ENCODE measurements around the gene ARHGEF12. TPM values are rescaled to one million over a fixed set of nuclear protein-coding genes. Genes with fewer than 3 reads are reported as not detected.

The ARHGEF12 gene
- total RNA-seq, 1 experiment from 2014 or later = 20.8 TPM

DNA sequence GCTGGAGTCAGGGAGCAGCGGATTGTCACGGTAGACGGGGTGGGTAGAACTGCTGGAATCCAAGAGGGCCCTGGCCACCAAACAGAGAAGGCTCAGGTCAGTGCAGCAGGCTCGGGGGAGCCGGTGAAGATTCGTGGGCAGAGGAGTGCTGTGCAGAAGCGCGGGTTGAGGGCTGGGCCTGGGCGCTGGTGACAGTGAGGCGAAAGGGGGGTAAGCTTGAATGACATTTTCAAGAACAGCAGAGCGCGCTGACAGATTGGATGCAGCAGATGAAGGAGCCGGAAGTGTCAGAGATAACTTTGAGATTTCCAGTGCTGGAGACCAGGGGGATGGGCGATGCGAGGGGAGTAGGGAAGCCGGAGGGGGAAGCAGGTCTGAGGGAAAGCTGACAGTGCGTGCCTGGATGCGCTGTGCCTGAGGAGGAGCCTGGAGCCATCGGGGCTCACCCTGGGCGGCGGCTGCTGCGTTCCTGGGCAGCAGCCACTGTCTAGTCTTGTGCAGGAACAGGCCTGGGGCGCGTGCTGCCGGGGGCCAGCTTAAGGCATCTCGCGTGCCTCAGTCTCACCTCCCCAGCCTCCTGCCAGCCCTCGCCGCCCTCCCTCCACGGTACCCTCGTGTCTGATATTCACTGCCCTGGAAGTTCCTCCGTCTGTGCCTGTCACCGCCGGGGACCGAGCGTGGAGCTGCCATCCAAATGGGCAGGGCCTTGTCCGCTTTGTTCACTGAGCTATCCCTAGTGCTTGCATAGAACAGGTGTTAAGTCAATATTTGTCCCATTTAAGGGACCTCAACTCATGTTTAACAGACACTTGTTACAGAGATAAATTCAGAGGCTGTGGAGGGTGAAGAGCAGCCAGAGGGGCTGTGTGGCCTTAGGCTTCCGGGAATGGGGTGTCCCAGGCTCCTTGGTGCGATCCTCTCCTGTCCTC, 180.5 kb downstream of the ARHGEF12 start:
- no peak for DNase-seq (ENCODE audit: low read depth)

DNA sequence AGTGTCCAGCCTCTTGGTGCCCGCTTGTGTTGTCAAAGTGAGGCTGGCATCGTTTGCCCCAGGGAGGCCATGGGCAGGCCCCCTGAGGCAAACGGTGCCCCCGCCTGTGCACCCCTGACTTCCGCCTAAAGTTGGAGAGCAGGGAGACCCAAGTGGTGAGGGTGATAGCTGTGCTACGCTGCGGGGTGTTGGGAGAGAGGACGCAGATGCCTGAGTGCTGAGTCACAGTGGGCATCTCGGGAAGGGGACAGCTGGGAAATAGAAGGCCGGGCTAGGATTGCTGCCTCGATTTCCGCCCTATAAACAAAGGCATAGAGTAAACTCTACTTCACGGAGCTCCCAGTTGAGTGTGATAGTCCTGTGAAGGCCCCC, 181.2 kb downstream of the ARHGEF12 start:
- no peak for DNase-seq (ENCODE audit: low read depth)

DNA sequence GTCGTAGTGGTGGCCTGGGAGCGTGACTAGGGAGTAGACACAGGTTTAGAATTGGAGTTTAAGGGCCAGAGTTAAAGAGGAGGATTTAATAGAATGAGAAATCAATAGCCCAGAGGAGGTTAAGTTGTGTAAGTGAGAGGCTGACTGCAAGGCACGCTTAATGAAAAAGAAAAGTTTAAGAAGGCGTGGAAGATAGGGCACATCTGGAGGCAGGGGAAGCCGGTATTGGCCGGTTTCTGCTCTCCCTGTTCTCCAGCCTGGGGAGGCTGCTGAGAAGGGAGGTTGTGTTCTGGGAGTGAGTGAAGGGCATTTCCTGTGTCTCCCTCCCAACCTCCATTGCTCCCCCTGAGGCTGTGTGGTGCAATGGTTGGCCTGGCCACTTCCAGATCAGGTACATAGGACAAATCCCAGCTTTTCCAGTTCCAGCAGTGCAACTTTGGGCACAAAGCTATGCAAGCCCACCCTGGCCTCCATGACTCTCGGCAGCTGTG, 181.6 kb downstream of the ARHGEF12 start:
- DNase-seq (ENCODE audit: low read depth) = no peak

DNA sequence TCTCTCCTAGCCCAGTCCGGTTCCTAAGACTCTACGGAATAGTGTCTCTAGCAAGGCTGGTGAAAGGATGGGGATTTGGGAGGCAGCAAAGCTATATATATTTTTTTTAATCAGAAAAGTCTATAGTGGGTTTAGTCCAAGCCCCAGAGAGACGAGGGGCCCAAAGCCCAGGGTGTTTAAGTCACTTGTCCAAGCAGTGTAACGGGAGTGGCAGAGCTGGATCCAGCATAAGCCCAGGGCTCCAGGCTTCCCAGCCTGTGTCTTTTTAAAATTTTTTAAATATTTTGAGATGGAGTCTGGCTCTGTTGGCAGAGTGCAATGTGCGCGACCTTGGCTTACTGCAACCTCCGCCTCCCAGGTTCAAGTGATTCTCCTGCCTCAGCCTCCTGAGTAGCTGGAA, 182.1 kb downstream of the ARHGEF12 start:
- DNase-seq (ENCODE audit: low read depth) = no peak

DNA sequence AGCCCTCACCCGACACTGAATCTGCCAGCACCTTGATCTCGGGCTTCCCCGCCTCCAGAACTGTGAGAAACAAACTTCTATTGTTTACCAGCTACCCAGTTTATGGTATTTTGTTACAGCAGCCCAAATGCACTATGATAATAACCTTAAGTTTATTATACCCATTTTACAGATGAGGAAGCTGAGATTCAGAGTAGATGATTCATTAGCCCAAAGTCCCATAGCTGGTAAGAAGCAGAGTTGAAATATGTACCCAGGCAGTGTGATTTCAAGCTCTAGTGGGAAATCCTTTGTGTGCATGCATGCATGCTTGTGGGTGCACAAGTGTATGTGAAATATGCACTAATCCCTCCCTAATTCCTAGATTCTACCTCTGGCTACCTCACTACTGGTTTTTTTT, 183.3 kb downstream of the ARHGEF12 start:
- DNase-seq (ENCODE audit: low read depth) = no peak

DNA sequence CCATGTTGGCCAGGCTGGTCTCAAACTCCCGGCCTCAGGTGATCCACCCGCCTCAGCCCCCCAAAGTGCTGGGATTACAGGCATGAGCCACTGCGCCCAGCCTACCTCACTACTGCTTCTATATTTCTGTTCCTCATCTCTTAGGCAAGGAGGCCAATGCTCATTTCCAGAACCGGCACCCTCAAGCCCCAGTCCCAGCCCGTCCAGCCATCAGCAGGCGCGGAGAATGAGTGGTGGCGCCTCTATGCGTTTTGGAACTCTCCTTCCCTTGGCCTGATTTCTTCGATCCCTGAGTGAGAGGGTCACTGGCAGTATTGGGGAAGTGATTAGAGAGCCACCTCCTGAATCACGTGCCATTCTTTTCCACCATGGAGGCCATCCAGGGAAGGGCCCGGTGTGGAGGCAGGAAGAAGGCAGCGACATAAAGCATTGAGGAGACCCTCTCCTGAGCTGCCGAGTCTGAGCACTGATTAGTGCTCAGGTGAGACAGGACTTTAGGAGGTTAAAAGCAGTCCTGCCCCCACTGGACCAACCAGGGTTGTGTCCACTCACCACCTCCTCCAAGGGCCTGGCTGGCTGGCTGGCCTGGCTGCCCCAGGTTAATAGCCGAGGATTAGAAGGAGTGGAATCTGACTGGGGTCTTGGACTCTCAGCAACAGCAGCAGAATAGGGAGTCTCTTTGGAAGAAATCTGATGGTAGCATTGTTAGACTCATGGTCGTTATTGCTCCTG, 184.0 kb downstream of the ARHGEF12 start:
- no peak for DNase-seq (ENCODE audit: low read depth)

DNA sequence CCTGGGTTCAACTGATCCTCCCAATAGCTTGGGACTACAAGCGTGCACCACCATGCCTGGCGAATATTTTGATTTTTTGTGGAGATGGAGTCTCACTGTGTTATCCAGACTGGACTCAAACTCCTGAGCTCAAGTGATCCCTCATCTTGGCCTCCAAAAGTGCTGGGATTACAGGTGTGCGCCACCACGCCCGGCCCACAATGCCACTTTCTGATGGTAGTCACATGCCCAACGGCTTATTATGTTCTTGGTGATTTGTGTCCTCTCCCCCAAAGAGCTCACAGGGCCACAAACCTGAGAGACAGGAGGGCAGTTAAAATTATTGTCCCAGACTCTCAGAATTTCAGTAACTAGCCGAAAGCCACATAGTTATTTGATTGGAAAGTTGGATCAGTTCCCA, 185.0 kb downstream of the ARHGEF12 start:
- DNase-seq (ENCODE audit: low read depth) = no peak

DNA sequence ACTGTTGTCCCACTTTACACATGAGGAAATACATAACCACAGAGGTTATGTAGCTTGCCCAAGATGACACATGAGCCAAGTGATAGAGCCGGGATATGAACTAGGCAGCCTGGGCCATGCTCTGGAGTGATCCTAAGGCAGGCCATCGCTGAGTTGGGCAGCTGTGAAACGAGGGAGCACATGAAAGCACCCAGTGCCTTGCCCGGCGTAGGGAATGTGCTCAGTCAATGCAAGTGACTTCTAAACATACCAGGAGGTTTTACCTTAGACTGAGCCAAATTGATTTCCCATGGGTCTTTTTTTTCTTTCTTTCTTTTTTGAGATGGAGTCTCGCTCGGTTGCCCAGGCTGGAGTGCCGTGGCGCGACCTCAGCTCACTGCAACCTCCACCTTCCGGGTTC, 185.8 kb downstream of the ARHGEF12 start:
- no peak for DNase-seq (ENCODE audit: low read depth)

DNA sequence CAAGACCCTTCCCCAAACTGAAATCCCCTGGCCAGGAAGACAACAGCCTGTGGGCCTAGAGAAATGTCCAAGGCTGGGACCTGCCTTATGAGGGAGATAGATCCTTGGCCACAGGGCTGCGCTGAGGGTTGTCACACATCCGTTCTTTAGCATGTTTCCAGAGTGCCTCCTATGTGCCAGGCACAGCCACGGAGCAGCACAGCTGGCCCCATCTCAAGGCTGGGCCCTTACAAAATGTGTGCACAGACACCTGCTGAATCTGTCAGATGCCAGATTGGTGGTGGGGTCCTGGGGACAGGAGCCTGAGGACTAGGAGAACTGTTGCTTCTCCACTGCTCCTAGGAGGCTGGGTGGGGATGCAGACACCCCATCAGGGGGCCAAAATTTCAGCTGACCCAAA, 186.5 kb downstream of the ARHGEF12 start:
- no peak for DNase-seq (ENCODE audit: low read depth)

DNA sequence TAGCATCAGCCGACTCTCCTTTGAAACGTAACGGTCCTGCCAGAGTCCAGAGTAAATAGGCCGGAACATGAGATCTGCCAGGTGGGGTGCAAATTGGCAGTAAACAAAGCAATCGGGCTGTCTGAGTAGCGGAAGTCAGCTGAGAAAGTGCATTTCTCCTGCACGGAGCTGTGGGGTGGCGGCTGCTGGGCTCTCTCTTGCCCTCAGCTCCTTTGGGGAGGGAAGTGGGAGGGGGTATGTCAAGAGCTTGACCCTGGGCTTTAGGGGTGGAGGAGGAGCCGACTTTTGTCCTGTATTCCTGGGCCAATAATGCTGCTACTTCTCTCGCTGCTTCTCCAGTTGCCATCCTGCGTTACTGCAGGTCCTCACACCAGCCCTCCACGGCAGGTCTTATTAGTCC, 187.0 kb downstream of the ARHGEF12 start:
- no peak for DNase-seq (ENCODE audit: low read depth)

DNA sequence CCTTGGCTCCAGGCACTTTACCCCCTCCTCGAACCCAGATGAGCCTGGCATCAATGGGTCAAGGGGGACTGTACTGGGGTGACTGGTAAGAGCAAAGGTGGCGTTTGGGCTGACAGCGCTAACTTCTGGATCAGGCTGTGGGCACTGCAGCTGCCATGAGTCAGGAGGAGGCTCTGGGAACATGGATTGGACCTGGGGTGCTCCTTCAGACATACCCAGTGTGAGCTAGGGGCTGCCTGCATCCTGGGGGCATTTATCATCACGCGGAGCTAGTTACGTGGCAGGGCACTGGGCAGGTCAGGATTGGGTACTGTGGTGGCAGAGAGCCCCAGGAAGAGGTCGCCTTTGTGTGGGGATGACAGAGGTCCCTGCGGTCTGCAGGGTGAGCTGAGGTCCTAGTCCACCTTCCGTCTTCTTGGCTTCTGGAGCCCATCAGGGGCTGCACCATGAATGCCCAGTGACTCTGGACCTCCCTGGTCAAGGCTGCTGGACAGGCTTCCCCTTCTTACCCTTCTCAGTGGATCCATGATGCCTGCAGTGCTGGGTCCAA, 188.4 kb downstream of the ARHGEF12 start:
- no peak for DNase-seq (ENCODE audit: low read depth)

DNA sequence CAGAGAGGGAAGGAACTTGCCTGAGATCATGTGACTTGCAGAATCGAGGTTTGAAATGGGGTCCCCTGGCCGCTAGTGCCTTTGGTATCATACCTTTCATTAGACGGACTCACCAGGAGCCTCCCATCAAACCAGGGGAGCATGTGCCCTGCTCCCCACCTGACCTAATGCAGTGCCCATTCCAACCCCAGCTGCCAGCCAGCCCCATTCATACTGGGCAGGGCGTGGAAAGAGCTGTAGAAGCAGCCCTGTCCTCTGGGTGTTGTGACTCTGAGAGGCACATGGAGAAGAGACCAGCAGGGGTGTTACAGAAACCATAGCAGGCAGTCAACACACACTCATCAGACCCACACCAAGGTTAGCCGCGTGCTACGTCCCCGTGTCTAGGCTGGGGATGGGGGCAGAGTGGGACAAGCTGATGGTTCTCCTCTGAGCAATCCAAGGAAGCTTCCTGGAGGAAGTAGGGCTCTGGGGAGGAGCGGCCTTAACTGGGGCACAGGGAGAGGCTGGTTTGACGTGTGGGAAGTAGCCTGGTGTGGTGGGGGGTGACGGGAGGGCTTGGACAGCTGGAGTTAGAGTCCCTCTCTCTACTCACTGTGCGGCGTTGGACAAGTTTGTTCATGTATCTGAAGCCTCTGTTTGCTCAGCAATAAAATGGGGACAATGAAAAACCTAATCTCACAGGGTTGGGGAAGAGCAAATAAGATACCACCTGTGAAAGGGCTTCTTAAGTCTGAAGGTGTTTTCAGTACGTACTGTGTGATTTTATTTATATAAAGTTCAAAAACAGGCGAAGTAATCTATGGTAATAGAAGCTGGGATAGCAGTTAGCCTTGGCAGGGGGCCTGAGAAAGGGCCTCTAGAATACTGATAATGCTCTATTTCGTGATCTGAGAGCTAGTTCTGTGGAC, 189.3 kb downstream of the ARHGEF12 start:
- DNase-seq (ENCODE audit: low read depth) = no peak

DNA sequence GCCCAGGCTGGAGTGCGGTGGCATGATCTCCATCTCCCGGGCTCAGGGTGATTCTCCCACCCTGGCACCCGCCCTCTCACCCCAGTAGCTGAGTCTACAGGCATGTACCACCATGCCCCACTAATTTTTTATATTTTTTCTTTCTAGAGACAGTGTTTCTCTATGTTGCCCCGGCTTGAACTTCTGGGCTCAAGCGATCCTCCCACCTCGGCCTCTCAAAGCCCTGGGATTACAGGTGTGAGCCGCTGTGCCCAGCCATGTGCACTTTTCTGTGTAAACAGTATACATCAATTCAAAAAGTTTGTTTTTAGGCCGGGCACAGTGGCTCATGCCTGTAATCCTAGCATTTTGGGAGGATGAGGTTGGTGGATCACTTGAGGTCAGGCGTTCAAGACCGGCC, 190.0 kb downstream of the ARHGEF12 start:
- no peak for DNase-seq (ENCODE audit: low read depth)

DNA sequence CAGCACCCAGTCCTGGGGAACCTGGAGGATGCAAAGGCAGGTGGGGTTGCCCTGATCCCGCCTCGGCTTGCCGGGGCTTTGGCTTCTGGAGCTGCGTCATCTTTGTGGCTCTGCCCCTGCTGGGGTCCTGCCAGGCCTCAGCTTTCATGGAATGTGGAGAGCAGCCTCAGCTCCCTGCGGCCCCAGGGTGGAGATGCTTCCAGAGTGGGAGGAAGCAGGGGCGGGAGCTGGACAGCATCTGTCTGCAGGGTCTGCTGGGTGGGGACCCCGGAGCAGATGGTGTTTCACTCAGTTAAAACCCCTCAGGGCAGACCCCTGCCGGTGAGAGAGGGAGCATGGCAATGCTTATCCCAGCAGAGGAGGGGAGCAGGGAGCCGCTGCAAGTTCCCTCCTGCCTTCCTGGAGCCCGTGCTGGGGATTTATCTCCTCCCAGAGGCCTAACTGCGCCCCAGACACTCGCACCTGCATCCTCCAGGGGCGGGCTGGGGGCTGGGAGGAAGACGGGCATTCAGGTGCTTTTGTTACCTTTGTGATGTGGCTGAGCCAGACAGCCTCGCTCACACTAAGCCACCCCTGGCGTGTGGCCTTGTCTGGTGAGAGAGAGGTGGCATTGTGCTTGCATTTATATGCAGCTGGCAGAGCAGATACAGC, 191.0 kb downstream of the ARHGEF12 start:
- DNase-seq (ENCODE audit: low read depth) = peak; percentile 48

DNA sequence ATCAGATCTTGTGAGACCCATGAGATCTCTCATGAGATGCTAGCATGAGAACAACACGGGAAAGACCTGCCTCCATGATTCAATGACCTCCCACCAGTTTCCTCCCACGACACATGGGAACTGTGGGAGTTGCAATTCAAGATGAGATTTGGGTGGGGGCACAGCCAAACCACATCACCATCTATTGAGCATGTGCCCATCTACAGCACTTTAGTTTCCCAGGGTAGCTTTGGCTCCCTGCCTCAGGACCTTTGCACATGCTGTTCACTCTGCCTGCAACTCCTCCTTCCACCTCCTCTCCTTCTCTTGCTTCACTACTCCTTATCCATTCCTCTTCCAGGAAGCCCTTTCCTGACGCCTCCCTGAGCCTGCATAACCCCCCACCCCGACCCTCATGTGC, 192.5 kb downstream of the ARHGEF12 start:
- DNase-seq (ENCODE audit: low read depth) = no peak

DNA sequence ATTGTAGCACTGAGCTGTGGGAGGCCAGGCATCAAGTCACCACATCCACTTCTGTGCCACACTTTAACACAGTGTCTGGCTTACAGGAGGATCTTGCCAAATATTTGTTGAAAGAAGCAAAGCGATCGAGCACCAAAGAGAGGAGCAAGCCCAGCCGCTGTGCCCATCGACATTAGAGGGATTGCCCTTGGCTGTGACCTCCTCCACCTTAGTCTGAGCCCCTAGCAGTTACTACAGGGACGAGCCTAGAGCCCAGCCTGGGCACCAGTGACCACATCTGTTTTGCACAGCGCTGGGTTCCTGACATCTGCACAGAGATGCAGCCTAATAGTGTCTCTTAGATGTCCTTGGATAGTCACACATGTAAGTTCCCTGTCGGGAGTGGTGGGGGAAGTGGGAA, 193.0 kb downstream of the ARHGEF12 start:
- no peak for DNase-seq (ENCODE audit: low read depth)

DNA sequence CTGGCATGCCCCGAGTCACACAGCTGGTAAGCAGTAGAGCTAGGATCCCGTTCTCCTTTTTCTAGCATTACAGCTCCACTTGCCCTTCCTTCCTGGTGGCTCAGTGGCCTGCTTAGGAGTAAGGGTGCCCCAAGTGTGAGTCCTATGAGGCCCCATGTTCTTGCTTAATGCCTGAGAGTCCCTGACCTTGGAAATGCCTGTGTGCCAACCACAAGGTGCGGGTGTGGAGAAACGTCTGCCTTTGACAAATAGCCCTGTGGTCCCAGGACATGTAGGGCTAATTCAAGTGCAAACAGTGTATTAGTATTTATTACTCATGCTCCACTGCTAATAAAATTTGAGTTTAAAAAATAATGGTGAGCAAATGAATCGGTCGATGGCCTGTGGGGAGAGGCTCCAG, 193.7 kb downstream of the ARHGEF12 start:
- no peak for DNase-seq (ENCODE audit: low read depth)

DNA sequence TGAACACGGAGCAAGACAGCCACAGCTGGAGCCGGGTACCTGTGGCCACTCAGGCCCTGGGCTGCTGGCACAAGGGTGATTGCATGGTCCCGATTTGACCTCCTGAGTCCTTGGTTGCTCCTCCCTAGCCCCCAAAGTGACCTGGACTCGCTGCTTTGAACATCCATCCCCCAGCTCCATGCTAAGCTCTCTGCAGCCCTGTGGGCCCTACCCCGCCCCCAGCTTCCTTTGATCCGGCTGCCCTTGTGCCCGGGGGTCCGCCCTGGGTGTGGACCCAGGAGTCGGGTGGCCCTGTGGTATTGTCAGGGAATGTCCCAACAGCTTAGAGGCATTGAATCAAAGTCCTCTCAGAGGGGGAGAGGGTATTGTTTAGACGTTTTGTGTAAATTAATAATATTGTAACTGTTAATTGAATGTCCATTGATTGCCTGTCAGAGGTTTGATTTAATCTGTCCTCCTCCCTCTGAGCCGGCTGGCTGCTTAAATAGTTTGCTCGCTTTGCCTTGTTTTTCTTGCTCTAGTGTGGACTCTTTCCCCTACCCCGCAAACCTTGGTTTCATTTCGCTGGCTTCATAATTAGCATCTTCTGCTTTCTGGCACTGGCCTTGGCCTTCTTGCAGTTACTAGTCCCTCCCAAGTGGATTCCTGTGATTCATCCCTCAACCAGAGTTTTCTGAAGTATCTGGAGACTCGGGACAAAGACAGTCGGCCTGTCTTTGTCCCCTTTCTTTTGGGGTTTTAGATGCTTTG, 196.0 kb downstream of the ARHGEF12 start:
- DNase-seq (ENCODE audit: low read depth) = peak; percentile 59

DNA sequence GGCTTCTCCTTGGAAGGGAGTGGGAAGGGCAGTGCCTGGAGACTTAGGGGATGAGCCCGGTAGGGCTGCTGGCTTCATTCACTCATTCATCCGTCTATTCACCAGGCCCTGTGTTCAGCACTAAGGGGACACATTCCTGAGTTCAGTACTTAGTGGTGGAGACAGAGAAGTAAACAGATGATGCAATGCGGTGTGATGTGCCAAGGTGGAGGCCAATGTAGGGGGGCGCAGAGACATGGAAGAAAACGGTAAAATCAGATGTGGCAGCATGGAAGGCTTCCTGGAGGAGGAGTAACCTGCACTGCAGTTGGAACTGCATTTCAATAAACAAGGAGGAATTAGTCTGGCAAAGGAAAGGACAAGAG, 196.6 kb downstream of the ARHGEF12 start:
- peak; percentile 36 for DNase-seq (ENCODE audit: low read depth)

DNA sequence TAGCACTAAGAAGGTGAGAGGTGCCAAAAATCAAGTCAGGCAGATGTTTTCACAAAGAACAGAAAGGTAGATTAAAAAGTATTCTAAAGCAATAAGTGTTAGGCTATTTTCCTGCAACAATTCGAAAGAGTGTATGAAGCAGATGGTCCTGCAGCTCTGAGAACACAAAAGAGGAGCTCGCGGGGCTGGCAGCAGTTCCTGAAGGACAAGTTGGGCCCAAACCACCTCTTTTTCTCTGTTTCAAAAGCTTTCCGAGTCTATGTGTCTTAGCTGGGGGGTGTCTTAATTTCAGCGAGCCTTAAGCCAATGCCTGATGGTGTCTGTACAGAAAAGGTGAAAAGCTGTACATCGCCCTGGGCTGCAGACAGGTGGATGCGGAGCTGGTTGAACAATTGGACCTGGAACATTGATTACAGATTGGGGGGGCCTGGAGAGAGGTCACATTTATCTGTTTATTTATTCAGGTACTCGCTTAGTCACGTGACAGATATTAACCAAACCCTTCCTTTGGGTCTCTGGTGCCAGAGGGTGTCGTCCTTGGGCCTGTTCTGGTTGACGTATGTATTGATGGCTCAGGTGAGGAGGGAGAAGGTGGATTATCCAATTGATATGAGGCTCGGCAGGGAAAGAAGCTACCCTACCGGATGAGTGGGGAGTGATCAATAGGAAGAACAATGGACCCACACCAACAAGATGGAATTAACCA, 200.0 kb downstream of the ARHGEF12 start:
- no peak for DNase-seq (ENCODE audit: low read depth)

All from Daoy (cell line).